Caco-2 (cell line): ENCODE results near the gene C9orf72. TPM values are rescaled to one million over a fixed set of nuclear protein-coding genes. Genes with fewer than 3 reads are reported as not detected.

ENCODE experiments used
- BruUV-seq: library from RNA; stranded (reverse); fragments of 400-500 nt; replicated peaks from 2 replicates; lab custom pipeline; 2021; lab: Mats Ljungman, UMichigan
- CTCF ChIA-PET: fragments of 300-600 bp; sonication (Branson Sonifier 250); formaldehyde crosslinking; loops from one replicate; lab custom pipeline; 2022; ENCODE audit warnings: antibody characterized with exemption; lab: Charles Lee
- POLR2A ChIA-PET: fragments of 300-600 bp; sonication (Branson Sonifier 250); formaldehyde crosslinking; loops from one replicate; lab custom pipeline; 2022; ENCODE audit warnings: antibody characterized with exemption; lab: Charles Lee
- DNase-seq, 2 experiments: peaks; one replicate each; pipeline versions ENCODE4 v3.0.0 to v3.0.0-alpha.2; 2020 to 2022
- H3K27me3 ChIP-seq: replicated peaks from 2 replicates; pipeline ENCODE4 v1.6.0; 2011; ENCODE audit warnings: low read length; ENCODE audit not compliant: control insufficient read depth, insufficient read depth
- H3K36me3 ChIP-seq: 2 replicates; pipeline ENCODE4 v1.5.1; 2011; ENCODE audit warnings: low read length; ENCODE audit not compliant: control insufficient read depth, insufficient read depth
- H3K4me1 ChIP-seq: fragments of 250-450 bp; sonication (Bioruptor Pico); 2 replicates; pipeline ENCODE4 v1.5.1; 2020; ENCODE audit warnings: mild to moderate bottlenecking
- H3K4me3 ChIP-seq: 2 replicates; pipeline ENCODE4 v1.5.1; 2011; ENCODE audit warnings: low read depth, mild to moderate bottlenecking, control low read depth, low read length
- H3K9me3 ChIP-seq: fragments of 250-450 bp; sonication (Bioruptor Pico); 2 replicates; pipeline ENCODE4 v1.5.1; 2020; ENCODE audit warnings: mild to moderate bottlenecking, moderate library complexity
- H3K27ac Mint-ChIP-seq: one replicate; pipeline ENCODE4 v1.8.0; 2022; ENCODE audit warnings: mixed read lengths; ENCODE audit not compliant: unreplicated experiment
- H3K27me3 Mint-ChIP-seq: one replicate; pipeline ENCODE4 v1.8.0; 2022; ENCODE audit warnings: mixed read lengths; ENCODE audit not compliant: insufficient read depth, unreplicated experiment
- H3K36me3 Mint-ChIP-seq: one replicate; pipeline ENCODE4 v1.8.0; 2022; ENCODE audit warnings: mild to moderate bottlenecking, mixed read lengths; ENCODE audit not compliant: insufficient read depth, unreplicated experiment
- H3K4me1 Mint-ChIP-seq: one replicate; pipeline ENCODE4 v1.8.0; 2022; ENCODE audit warnings: low read depth, mixed read lengths; ENCODE audit not compliant: unreplicated experiment
- H3K4me3 Mint-ChIP-seq: one replicate; pipeline ENCODE4 v1.8.0; 2022; ENCODE audit warnings: mild to moderate bottlenecking, moderate library complexity, mixed read lengths; ENCODE audit not compliant: unreplicated experiment
- H3K9me3 Mint-ChIP-seq: one replicate; pipeline ENCODE4 v1.8.0; 2022; ENCODE audit warnings: mixed read lengths; ENCODE audit not compliant: unreplicated experiment
- CTCF ChIP-seq, 2 experiments: fragments of 200-600 bp in 1 of 2; IDR thresholded peaks; 1 replicate in 1 of 2; 2 replicates in 1 of 2; pipeline versions ENCODE4 v1.5.1 to v1.8.0; 2011 to 2022; ENCODE audit warnings: antibody characterized with exemption in 1 of 2, control low read depth in 1 of 2, inconsistent platforms in 1 of 2, low read depth in 1 of 2, low read length in 1 of 2, mild to moderate bottlenecking in 1 of 2, moderate library complexity in 1 of 2; ENCODE audit not compliant: insufficient read depth in 1 of 2, severe bottlenecking in 1 of 2, unreplicated experiment in 1 of 2
- intact Hi-C: fragments of 100-400 bp; cut with micrococcal nuclease; formaldehyde crosslinking; loops from one replicate; pipeline ENCODE4 v1.10.0; 2022; ENCODE audit not compliant: unreplicated experiment
- total RNA-seq: library from RNA; stranded (reverse); gene quantifications from 2 replicates; pipeline ENCODE4 v1.2.3, GENCODE V29; 2022

The C9orf72 gene
- total RNA-seq, 1 experiment from 2014 or later: 3.6 TPM

DNA sequence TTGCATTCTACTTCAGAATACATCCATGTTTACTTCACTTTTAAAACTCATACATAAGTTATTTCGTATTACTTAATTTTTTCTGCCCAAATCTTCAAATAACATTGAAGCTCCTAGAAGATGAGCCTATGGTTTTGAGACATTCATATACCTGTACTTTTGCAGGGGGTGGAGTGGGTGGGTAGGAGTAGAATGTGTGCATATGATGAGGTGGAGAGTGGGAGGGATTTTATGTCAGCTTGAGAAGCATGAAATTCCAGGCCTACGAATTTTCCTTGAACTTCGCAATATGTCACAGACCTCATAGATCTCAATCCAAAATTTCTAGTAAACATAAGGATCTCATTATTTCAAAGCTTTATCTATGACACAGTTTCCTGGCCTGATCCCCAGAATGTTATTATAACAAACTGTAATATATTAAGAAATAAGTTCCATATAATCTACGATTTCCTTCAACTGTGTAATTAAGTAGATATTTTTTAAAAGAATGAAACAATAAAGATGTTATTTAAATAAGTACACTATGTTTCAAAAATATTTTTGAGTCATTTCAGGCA, 24.0 kb downstream of the C9orf72 start:
- DNase-seq: no peak
- ChIA-PET POLR2A (no interaction called here), CTCF (interaction anchor here (0.7 kb wide), 1 partner anchor 216 kb away, joined by 9 read pairs; no protein-coding TSS in a partner anchor)
- intact Hi-C loops: loop anchor here (2.0 kb wide), 1 partner anchor 20 kb away; the partner anchor contains the start of gene MOB3B
- no peaks in the 10 kb centered on the region for H3K4me1 Mint-ChIP-seq
- H3K9me3 Mint-ChIP-seq: no peaks in the 10 kb centered on the region
- Histone ChIP-seq H3K36me3 (no peaks in the 10 kb centered on the region), H3K9me3 (no peaks in the 10 kb centered on the region), H3K27me3 (no peaks in the 10 kb centered on the region), H3K4me3 (no peak overlapping the region), H3K4me1 (no peaks in the 10 kb centered on the region)
- no TSS peak for BruUV-seq
- no peaks in the 10 kb centered on the region for H3K36me3 Mint-ChIP-seq
- H3K27ac Mint-ChIP-seq: no peak overlapping the region
- H3K4me3 Mint-ChIP-seq: no peak overlapping the region
- H3K27me3 Mint-ChIP-seq: no peaks in the 10 kb centered on the region
- TF ChIP-seq CTCF (IDR thresholded peaks at IDR 0.05; ENCODE audit: insufficient read depth in 1 of 2, low read depth in 1 of 2, low read length in 1 of 2, severe bottlenecking in 1 of 2, unreplicated experiment in 1 of 2): no peak

- intact Hi-C loops: loop anchor here (1.0 to 2.0 kb wide), 2 partner anchors 19 to 215 kb away; partner anchors contain the start of gene MOB3B
- Mint-ChIP-seq H3K4me1 (no peaks in the 10 kb centered on the region), H3K27ac (no peak overlapping the region), H3K9me3 (no peaks in the 10 kb centered on the region), H3K36me3 (no peaks in the 10 kb centered on the region), H3K4me3 (no peak overlapping the region), H3K27me3 (no peaks in the 10 kb centered on the region)
- H3K4me3 ChIP-seq: no peak overlapping the region
- TF ChIP-seq CTCF (IDR thresholded peaks at IDR 0.05; ENCODE audit: insufficient read depth in 1 of 2, low read depth in 1 of 2, low read length in 1 of 2, severe bottlenecking in 1 of 2, unreplicated experiment in 1 of 2): peak in 1 of 2 experiments; percentile 29
- no peaks in the 10 kb centered on the region for H3K36me3 ChIP-seq
- no peaks in the 10 kb centered on the region for H3K9me3 ChIP-seq
- BruUV-seq: no TSS peak
- ChIA-PET CTCF (interaction anchor here (2.0 kb wide), 1 partner anchor 215 kb away, joined by 12 read pairs; no protein-coding TSS in a partner anchor), POLR2A (no interaction called here)
- no peaks in the 10 kb centered on the region for H3K4me1 ChIP-seq
- no peaks in the 10 kb centered on the region for H3K27me3 ChIP-seq
- no peak for DNase-seq
These were observed 25.1 kb downstream of the C9orf72 start for GRCh38 chr9:27548055-27548741.

GRCh38 chr9:27545471-27545870, 27.8 kb downstream of the C9orf72 start:
- no peak for TF ChIP-seq CTCF (IDR thresholded peaks at IDR 0.05; ENCODE audit: insufficient read depth in 1 of 2, low read depth in 1 of 2, low read length in 1 of 2, severe bottlenecking in 1 of 2, unreplicated experiment in 1 of 2)
- Mint-ChIP-seq H3K27me3 (no peaks in the 10 kb centered on the region), H3K4me3 (no peak overlapping the region), H3K27ac (no peak overlapping the region), H3K36me3 (no peaks in the 10 kb centered on the region), H3K9me3 (no peaks in the 10 kb centered on the region), H3K4me1 (no peaks in the 10 kb centered on the region)
- no peaks in the 10 kb centered on the region for H3K36me3 ChIP-seq
- H3K4me3 ChIP-seq: no peak overlapping the region
- CTCF ChIA-PET: interaction anchor here (0.5 kb wide), 1 partner anchor 62 kb away, joined by 3 read pairs; no protein-coding TSS in a partner anchor
- no peaks in the 10 kb centered on the region for H3K4me1 ChIP-seq
- no TSS peak for BruUV-seq
- no peaks in the 10 kb centered on the region for H3K27me3 ChIP-seq
- no peak for DNase-seq
- H3K9me3 ChIP-seq: no peaks in the 10 kb centered on the region
- intact Hi-C loops: no loop called here
- POLR2A ChIA-PET: no interaction called here
